ENCODE data around the gene RPL21.

DNA sequence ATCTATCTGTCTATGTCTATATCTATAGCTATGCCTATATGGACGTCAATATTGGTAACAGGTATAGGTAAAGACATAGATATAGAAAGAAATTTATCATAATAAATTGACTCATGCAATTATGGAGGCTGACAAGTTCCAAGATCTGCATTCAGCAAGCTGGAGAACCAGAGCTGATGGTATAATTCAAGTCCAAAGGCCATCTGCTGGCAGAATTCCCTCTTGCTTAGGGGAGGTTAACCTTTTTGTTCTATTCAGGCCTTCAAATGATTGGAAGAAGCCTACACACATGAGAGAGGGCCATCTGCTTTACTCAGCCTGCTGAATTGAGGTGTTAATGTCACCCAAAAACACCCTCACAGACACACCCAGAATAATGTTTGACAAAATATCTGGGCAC is 30.1 kb downstream of the RPL21 start:
- TF ChIP-seq, protein P1, sequence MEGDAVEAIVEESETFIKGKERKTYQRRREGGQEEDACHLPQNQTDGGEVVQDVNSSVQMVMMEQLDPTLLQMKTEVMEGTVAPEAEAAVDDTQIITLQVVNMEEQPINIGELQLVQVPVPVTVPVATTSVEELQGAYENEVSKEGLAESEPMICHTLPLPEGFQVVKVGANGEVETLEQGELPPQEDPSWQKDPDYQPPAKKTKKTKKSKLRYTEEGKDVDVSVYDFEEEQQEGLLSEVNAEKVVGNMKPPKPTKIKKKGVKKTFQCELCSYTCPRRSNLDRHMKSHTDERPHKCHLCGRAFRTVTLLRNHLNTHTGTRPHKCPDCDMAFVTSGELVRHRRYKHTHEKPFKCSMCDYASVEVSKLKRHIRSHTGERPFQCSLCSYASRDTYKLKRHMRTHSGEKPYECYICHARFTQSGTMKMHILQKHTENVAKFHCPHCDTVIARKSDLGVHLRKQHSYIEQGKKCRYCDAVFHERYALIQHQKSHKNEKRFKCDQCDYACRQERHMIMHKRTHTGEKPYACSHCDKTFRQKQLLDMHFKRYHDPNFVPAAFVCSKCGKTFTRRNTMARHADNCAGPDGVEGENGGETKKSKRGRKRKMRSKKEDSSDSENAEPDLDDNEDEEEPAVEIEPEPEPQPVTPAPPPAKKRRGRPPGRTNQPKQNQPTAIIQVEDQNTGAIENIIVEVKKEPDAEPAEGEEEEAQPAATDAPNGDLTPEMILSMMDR (conservative IDR thresholded peaks at IDR 0.05; ENCODE audit: low read length) = no peak; the same call in 1 of the 2 replicates
- no peak for TF ChIP-seq EZH2phosphoT487 (IDR thresholded peaks at IDR 0.05; ENCODE audit: borderline replicate concordance, low read depth, low read length)

Data from OCI-LY7 (cell line).